Retinal pigment epithelial cell (primary cell): ENCODE results near the gene CHMP1A.
"Not testable (repeated sequence)": the region's sequence is repeated elsewhere in the genome, so short reads cannot be mapped to it uniquely, and the experiment has no call there.

Experiments
- DNase-seq: peaks from one replicate; pipeline ENCODE4 v3.0.0-alpha.2; 2010; ENCODE audit warnings: low read depth
- H3K4me3 ChIP-seq: 2 replicates; pipeline ENCODE4 v1.5.1; 2011; ENCODE audit warnings: mild to moderate bottlenecking, low read length, control low read depth, moderate library complexity
- CTCF ChIP-seq: conservative IDR thresholded peaks from 2 replicates; pipeline ENCODE4 v1.5.1; 2011; ENCODE audit warnings: low read depth, low read length, control low read depth, inconsistent platforms

CHMP1A gene

GRCh38 chr16:89700100-89700648, 42.7 kb upstream of the CHMP1A start:
- peak overlapping the region; percentile 70 for H3K4me3 ChIP-seq
- peak; percentile 91 for DNase-seq
- TF ChIP-seq CTCF = peak; percentile 75

GRCh38 chr16:89699629-89700099, 42.2 kb upstream of the CHMP1A start:
- DNase-seq = not testable (repeated sequence)
- peak overlapping the region; percentile 31 for H3K4me3 ChIP-seq

- not testable (repeated sequence) for DNase-seq, H3K4me3 ChIP-seq
These were observed 41.2 kb upstream of the CHMP1A start for GRCh38 chr16:89698717-89699116.

- no peak for TF ChIP-seq CTCF
- H3K4me3 ChIP-seq = no peak overlapping the region
- DNase-seq = no peak
These were observed 40.3 kb upstream of the CHMP1A start for GRCh38 chr16:89697616-89698331.

- DNase-seq = no peak
- no peak overlapping the region for H3K4me3 ChIP-seq
- TF ChIP-seq CTCF = no peak
These were observed 39.7 kb upstream of the CHMP1A start for GRCh38 chr16:89697161-89697615.

GRCh38 chr16:89696670-89697128, 39.2 kb upstream of the CHMP1A start:
- no peak for DNase-seq
- no peak overlapping the region for H3K4me3 ChIP-seq
- no peak for TF ChIP-seq CTCF

GRCh38 chr16:89695875-89696669, 38.6 kb upstream of the CHMP1A start:
- no peak for DNase-seq
- H3K4me3 ChIP-seq = no peak overlapping the region
- TF ChIP-seq CTCF = no peak
